Left ventricle myocardium inferior (tissue), 1 donor: ENCODE data around the gene NEURL1. TPM values are rescaled to one million over a fixed set of nuclear protein-coding genes. Genes with fewer than 3 reads are reported as not detected.

Experiments used
- DNase-seq: peaks from one replicate; pipeline ENCODE4 v3.0.0-alpha.2; 2020
- H3K27ac ChIP-seq: fragments of 200-600 bp; replicated peaks from 2 replicates; pipeline ENCODE4 v1.8.0; 2021
- H3K27me3 ChIP-seq: fragments of 200-600 bp; 2 replicates; pipeline ENCODE4 v1.8.0; 2021; ENCODE audit warnings: low read depth
- H3K36me3 ChIP-seq: fragments of 200-600 bp; 2 replicates; pipeline ENCODE4 v1.8.0; 2021
- H3K4me1 ChIP-seq: fragments of 200-600 bp; 2 replicates; pipeline ENCODE4 v1.8.0; 2021
- H3K4me3 ChIP-seq: fragments of 200-600 bp; 2 replicates; pipeline ENCODE4 v1.8.0; 2021; ENCODE audit warnings: mild to moderate bottlenecking, moderate library complexity
- H3K9me3 ChIP-seq: fragments of 200-600 bp; replicated peaks from 2 replicates; pipeline ENCODE4 v1.8.0; 2021
- CTCF ChIP-seq: fragments of 200-600 bp; IDR thresholded peaks from 2 replicates; pipeline ENCODE4 v1.8.0; 2021; ENCODE audit warnings: antibody characterized with exemption, mild to moderate bottlenecking, borderline replicate concordance
- intact Hi-C: fragments of 100-400 bp; cut with micrococcal nuclease; formaldehyde crosslinking; loops from one replicate; pipeline ENCODE4 v1.11.0; 2022
- total RNA-seq: library from RNA; stranded (reverse); fragmentation: NEBNext Ultra II Directional; extraction: Animal tissue kit (Norgen Biotek cat#: 25700); gene quantifications from one replicate; pipeline ENCODE4 v1.2.1, GENCODE V29; 2021
- donor health status: DM: no; HTN: yes; CAD: no; lungs with severe emphysema.

NEURL1 gene
- total RNA-seq, 1 donor from 2014 or later: 0.14 TPM

GRCh38 chr10:103583871-103584215 is 90.3 kb downstream of the NEURL1 start:
- no peak for TF ChIP-seq CTCF
- Histone ChIP-seq H3K9me3 (peaks cover 11% of the 10 kb centered on the region), H3K4me3 (peak overlapping the region; percentile 60), H3K36me3 (peaks cover 13% of the 10 kb centered on the region), H3K27ac (no peak overlapping the region), H3K4me1 (peaks cover 21% of the 10 kb centered on the region), H3K27me3 (peaks cover 51% of the 10 kb centered on the region)
- no peak for DNase-seq
- intact Hi-C loops: no loop called here

- Histone ChIP-seq H3K4me1 (peaks cover 21% of the 10 kb centered on the region), H3K9me3 (peaks cover 11% of the 10 kb centered on the region), H3K4me3 (peak overlapping the region; percentile 60), H3K27ac (no peak overlapping the region), H3K36me3 (peaks cover 13% of the 10 kb centered on the region), H3K27me3 (peaks cover 48% of the 10 kb centered on the region)
- no peak for DNase-seq
- intact Hi-C loops: no loop called here
- no peak for TF ChIP-seq CTCF
Observed at GRCh38 chr10:103584216-103585010, 90.9 kb downstream of the NEURL1 start.

- Histone ChIP-seq H3K27ac (no peak overlapping the region), H3K4me1 (peaks cover 20% of the 10 kb centered on the region), H3K36me3 (peaks cover 13% of the 10 kb centered on the region), H3K4me3 (peak overlapping the region; percentile 60), H3K9me3 (peaks cover 11% of the 10 kb centered on the region), H3K27me3 (peaks cover 42% of the 10 kb centered on the region)
- intact Hi-C loops: no loop called here
- DNase-seq: no peak
- no peak for TF ChIP-seq CTCF
Observed at GRCh38 chr10:103585011-103585405, 91.5 kb downstream of the NEURL1 start.

GRCh38 chr10:103587073-103587472 is 93.6 kb downstream of the NEURL1 start:
- no peak for TF ChIP-seq CTCF
- intact Hi-C loops: no loop called here
- DNase-seq: no peak
- Histone ChIP-seq H3K4me1 (peaks cover 9% of the 10 kb centered on the region), H3K27ac (no peak overlapping the region), H3K36me3 (peaks cover 13% of the 10 kb centered on the region), H3K27me3 (peaks cover 32% of the 10 kb centered on the region), H3K4me3 (no peak overlapping the region), H3K9me3 (peaks cover 11% of the 10 kb centered on the region)

- Histone ChIP-seq H3K36me3 (peaks cover 13% of the 10 kb centered on the region), H3K27me3 (peaks cover 11% of the 10 kb centered on the region), H3K27ac (no peak overlapping the region), H3K4me3 (no peak overlapping the region), H3K9me3 (peaks cover 11% of the 10 kb centered on the region), H3K4me1 (peaks cover 8% of the 10 kb centered on the region)
- no peak for TF ChIP-seq CTCF
- intact Hi-C loops: no loop called here
- no peak for DNase-seq
Observed at GRCh38 chr10:103589074-103589630, 95.6 kb downstream of the NEURL1 start.
